H54 (cell line): ENCODE results near the gene RPS6KC1.

Source experiments
- DNase-seq: peaks from one replicate; pipeline ENCODE4 v3.0.0; 2011; ENCODE audit warnings: low spot score, mixed read lengths; ENCODE audit not compliant: insufficient read length
- FAIRE-seq: peaks from 3 replicates; lab custom pipeline; 2011; peaks lifted over from hg19 to GRCh38; lab: Jason Lieb, UNC
- POLR2A ChIP-seq: IDR thresholded peaks from 2 replicates; pipeline ENCODE4 v1.6.1; 2011; ENCODE audit warnings: low read depth, mild to moderate bottlenecking, low read length

RPS6KC1 gene

GRCh38 chr1:213049232-213049631, 1.8 kb upstream of the RPS6KC1 start:
- FAIRE-seq (no peak), DNase-seq (no peak)
- no peak for TF ChIP-seq POLR2A

GRCh38 chr1:213050745-213051126, 305 bp upstream of the RPS6KC1 start:
- TF ChIP-seq POLR2A, result no peak
- FAIRE-seq (no peak), DNase-seq (no peak)

- DNase-seq (no peak), FAIRE-seq (no peak)
- TF ChIP-seq POLR2A, result no peak
Measured at GRCh38 chr1:213051881-213052202, 801 bp downstream of the RPS6KC1 start.

- FAIRE-seq (no peak), DNase-seq (no peak)
- TF ChIP-seq POLR2A, result no peak
Measured at GRCh38 chr1:213053455-213053854, 2.4 kb downstream of the RPS6KC1 start.

GRCh38 chr1:213054142-213054541, 3.1 kb downstream of the RPS6KC1 start:
- DNase-seq, result no peak
- no peak for TF ChIP-seq POLR2A
- FAIRE-seq, result no peak

GRCh38 chr1:213054733-213055591, 3.9 kb downstream of the RPS6KC1 start:
- DNase-seq (no peak), FAIRE-seq (no peak)
- TF ChIP-seq POLR2A, result no peak

GRCh38 chr1:213055767-213056166, 4.7 kb downstream of the RPS6KC1 start:
- TF ChIP-seq POLR2A, result no peak
- no peak for FAIRE-seq

GRCh38 chr1:213057264-213058059, 6.4 kb downstream of the RPS6KC1 start:
- FAIRE-seq, result no peak
- TF ChIP-seq POLR2A, result no peak
- DNase-seq, result no peak

More at GRCh38 chr1:213055767-213056166, 4.7 kb downstream of the RPS6KC1 start:
- DNase-seq, result no peak

GRCh38 chr1:213060836-213061235, 9.8 kb downstream of the RPS6KC1 start:
- no peak for DNase-seq
- TF ChIP-seq POLR2A, result no peak
- FAIRE-seq, result no peak

GRCh38 chr1:213061263-213061662, 10.2 kb downstream of the RPS6KC1 start:
- TF ChIP-seq POLR2A, result no peak
- no peak for DNase-seq
- FAIRE-seq, result no peak

GRCh38 chr1:213065800-213066199, 14.8 kb downstream of the RPS6KC1 start:
- FAIRE-seq (no peak), DNase-seq (no peak)
- no peak for TF ChIP-seq POLR2A

- DNase-seq (no peak), FAIRE-seq (no peak)
- TF ChIP-seq POLR2A, result no peak
Measured at GRCh38 chr1:213066363-213066762, 15.3 kb downstream of the RPS6KC1 start.

- no peak for TF ChIP-seq POLR2A
- FAIRE-seq (no peak), DNase-seq (no peak)
Measured at GRCh38 chr1:213067352-213067751, 16.3 kb downstream of the RPS6KC1 start.

- no peak for TF ChIP-seq POLR2A
- FAIRE-seq (peak; percentile 95), DNase-seq (peak; percentile 12)
Measured at GRCh38 chr1:213070406-213070805, 19.4 kb downstream of the RPS6KC1 start.
